GM18861 (cell line): Measurements from ENCODE around the gene C1orf159.
"Not testable (repeated sequence)": the region's sequence is repeated elsewhere in the genome, so short reads cannot be mapped to it uniquely, and the experiment has no call there.

Experiments
- ATAC-seq: cut with Tn5 transposase; IDR thresholded peaks from one replicate; pipeline ENCODE4 v1.9.1; 2021; ENCODE audit not compliant: unreplicated experiment

The C1orf159 gene

DNA sequence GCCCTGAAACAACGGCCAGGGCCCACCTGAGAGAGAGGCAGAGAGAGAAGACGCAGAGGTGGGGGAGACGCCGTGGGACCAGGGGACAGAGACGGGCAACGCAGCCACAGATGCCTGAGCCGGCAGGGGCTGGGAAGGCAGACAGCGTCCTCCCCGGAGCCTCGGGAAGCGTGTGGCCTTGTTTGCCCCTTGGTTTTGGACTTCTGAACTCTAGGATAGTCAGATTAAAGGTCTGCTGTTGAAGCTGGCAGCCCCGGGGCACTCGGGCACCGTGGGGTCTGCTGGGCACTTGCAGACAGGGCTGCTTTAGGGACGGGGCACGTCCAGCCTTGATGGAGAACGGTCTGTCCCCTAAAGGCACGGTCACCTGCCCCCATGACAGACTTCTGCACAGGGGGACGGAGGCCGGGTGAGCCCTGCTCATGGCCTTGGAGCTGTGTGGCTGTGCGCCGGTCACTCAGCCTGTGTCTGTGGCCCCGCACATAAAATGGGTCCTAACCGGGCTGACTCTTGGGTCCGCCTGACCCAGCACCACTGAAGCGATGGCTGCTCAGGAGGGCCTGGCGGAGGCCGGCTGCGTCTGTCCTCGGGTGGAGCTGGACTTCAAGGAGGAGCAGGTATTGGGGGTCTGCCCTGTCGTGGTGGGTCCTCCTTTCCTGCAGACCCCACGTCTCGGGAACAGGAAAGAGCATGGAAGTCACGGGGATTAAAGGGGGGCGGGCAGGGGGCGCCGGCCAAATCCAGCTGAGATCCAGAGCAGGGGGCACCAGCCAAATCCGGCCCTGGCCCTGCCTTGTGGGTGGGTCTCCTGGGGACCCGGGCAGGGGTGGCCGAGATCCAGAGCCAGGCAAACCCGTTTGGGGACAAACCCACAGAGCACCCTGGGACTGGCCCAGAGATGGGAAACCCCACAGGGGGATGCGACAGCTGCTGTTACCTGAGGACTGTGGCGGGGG, 32.2 kb downstream of the C1orf159 start:
- no peak for ATAC-seq

DNA sequence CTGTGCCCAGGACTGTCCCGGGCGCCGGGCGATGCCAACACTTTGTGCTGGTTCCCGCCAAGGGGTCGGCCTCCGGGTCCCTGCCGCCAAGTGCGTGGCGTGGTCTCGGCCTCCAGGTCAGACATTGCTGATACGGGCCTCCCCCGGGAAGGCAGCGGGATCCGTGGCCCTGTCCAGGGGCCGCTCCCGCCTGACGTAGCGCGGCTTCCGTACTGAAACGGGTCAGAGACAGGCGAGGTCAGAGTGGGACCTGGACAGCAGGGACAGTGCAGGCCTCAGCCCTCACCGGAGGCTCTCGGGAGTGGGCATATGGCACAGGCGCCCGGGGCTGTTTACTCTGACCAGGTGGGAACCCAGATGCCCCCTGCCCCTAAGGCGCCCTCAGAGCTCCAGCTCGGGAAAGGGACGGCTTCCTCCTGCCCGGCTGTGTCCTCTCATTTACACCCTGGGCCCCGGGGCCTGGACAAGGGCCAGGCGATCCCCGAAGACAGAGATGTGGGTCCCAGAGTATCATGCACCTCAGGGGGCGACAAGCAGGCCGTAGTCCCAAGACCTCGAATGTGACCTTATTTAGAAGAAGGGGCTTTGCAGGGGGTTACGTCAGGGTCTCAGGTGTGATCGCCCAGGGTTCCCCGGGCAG, 33.0 kb downstream of the C1orf159 start:
- ATAC-seq = no peak

DNA sequence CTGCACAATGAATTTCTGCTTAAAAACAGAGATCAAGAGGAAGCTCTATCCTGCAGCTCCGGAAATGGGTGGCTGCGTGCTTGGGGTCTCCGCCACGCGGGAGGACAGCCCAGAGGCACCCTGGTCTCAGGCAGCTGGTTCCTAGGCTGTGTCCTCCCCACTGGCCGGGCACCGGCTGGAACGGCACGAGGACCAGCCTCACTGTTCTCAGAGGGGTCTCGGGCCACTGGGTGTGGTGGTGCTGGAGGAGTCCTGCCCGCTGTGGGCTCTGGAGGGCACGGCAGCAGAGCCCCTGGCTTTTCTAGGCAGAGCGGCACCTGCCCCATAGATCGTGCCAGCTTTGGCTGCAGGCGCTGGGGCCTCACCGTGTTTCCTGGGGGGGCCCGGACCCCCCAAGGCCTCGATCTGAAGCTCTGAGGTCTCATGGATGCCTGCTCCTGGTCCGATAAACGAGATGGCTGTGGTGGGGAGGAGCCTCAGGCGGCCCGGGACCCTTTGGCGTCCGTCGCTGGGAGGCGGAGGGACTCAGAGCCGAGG, 33.6 kb downstream of the C1orf159 start:
- ATAC-seq = no peak

DNA sequence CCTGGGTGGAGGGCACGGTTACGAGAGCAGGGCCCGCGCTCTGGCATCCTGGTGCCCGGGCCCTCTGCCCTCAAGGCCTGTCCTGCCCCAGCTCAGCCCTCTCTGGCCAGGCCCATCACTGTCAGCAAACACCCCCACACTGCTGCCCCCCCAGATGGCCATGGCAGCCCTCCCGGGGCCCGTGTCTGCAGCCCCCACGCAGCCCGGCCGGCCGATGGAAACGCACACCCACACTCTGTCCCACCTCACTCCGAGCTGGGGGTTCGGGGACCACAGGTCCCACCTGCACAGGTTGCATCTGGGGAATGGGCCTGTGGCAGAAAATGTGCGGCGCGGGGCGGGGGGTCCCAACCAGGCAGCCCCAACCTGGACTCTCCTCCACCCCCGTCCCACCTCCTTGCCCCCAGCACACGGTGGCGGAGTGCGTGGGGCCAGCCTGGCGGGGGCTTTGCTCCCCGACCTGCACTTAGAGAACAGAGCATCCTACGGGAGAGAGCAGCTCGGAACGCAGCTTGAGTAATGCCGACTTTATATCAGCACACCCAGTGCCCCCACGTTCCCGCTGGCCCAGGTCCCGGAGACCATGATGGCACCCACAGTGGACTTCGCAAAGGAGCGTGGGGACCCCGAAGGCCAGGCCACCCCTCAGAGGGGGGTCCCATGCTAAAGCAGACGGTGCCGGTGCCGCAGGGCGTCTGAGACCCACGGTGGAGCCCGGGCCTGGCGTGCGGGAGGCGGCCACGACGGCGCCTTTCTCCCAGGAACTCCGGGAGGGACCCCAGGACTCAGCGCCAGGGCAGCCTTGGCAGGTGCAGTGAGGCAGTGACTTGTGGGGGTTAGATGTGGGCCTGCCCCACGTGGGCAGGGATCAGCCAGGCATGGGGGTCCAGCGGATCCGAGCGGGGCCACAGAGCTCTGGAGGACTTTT, 34.3 kb downstream of the C1orf159 start:
- no peak for ATAC-seq

DNA sequence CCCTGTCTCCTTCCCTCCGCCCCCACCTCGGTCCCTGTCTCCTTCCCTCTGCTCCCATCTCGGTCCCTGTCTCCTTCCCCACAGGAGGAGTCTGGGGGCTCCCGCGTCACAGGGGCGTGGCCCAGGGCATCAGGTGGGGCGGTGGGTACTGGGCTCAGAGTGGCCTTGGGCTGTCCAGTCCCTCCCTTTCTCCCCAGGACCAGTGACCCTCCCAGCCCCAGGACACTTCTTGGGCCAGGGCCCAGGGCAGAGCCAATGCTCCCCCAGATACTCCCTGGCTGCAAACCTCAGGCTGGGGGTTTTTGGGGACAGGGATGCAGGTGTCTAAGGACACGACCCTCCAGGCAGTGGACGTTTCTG, 35.0 kb downstream of the C1orf159 start:
- no peak for ATAC-seq

DNA sequence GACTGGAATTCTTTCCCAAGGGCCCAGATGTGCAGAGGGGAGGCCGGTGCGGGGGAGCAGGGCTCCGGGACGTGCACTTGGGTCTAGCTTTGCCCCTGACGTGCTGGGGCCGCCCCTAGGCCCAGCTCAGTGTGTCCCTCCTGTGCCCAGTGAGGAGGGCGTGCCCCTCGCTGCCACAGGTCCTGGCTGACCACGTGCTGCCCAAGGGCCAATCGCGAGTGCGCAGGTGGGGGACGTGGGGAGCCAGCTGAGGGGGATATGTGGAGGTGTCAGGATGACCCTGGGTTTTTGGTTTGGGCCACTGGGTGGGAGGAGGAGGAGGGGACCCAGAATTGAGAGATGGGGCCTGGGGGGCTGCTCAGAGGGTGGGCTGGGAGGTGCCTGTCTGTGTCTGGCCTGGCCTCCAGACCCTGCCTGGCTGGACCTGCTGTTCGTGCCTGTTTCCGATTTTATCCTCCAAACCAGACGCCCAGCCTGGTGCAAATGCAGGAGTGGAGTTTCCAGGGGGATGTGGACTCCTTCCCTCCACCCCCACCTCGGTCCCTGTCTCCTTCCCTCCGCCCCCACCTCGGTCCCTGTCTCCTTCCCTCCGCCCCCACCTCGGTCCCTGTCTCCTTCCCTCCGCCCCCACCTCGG, 35.6 kb downstream of the C1orf159 start:
- no peak for ATAC-seq

DNA sequence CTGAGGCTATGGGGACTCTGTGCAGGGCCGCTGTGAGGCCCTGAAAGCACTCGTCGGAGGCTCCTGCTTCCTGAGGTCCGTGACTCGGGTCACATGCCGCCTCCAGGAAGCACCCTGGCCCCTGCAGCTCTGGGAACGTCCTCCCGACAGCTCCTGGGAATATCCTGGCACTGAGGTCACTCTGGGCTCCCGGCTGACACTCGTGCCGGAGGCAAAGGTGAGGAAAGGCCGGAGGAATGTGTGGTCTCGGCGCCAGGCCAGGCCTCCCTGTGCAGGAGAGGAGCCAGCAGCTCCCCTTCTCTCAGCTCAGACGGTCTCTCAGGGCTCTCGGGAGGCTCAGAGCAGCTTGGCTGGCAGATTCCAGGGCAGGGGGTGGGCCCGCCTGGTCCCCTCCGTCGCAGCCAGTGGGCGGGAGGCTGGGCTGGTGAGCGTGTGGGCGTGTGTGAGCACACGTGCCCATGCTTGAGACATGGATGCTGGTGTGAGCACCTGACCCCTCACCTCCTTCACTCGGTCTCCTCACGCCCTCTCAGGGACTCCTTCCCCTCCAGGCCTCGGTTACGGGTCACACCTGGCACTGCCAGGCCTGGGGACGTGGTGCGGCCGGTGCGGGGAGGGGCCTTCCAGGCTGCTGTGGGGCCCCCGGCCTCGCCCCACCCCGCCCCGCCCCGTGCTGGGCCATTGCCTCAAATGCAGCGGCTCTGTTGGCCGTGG, 36.3 kb downstream of the C1orf159 start:
- ATAC-seq = no peak

DNA sequence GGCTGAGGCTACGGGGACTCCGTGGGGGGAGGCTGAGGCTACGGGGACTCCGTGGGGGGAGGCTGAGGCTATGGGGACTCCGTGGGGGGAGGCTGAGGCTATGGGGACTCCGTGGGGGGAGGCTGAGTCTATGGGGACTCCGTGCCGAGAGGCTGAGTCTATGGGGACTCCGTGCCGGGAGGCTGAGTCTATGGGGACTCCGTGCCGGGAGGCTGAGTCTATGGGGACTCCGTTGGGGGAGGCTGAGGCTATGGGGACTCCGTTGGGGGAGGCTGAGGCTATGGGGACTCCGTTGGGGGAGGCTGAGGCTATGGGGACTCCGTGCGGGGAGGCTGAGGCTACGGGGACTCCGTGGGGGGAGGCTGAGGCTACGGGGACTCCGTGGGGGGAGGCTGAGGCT, 38.5 kb downstream of the C1orf159 start:
- ATAC-seq = not testable (repeated sequence)

DNA sequence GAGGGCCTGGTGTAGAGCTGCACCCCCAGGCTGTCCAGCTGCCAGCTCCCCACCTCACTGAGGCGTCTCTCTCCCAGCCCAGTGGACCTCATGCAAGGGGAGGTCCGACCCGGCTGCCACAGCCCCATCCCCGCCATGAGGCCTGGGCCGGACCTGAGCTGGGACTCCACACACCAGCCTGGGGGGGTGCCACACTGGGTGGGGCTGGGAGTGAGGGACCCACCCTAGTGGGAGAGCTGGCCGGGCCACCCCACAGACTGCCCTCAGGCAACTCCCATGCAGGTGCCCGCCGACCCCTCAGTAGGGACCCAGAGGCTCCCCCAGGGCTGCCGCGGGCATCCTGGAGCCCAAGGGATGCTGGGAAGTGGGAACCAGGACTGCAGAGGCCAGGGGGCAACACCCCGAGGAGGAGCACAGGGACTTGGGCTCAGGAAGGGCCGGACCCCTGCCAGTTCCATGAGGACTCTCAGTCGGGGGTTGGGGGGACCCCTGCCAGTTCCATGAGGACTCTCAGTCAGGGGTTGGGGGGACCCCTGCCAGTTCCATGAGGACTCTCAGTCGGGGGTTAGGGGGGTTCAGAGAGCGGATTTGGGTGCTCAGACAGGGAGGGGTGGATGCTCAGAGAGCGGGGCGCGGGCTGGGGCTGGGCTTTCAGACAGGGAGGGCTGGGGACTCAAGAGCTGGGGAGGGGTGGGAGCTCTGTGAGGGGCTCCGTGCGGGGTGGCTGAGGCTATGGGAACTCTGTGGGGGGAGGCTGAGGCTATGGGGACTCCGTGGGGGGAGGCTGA, 40.5 kb downstream of the C1orf159 start:
- no peak for ATAC-seq

DNA sequence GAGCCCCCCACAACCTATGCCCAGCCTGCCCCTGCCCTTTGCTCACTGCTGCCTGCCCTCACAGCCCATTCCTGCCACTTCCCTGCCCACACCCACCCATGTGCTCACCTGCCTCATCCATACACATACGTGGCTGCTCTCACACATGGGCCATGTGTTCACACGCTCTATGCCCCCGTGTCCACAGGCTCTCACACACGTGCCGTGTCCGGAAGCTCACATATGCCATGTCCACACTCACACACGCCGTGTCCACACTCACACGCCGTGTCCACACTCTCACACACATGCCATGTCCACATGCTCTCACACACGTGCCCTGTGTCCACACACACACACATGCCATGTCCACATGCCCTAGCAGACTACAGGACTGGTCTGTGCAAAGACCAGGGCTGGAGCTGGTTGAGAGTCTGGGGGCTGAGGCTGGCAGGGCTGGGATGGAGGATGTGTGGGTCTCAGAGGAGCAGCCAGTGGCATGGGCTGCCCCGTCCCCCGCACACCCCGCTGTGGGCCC, 41.2 kb downstream of the C1orf159 start:
- no peak for ATAC-seq

DNA sequence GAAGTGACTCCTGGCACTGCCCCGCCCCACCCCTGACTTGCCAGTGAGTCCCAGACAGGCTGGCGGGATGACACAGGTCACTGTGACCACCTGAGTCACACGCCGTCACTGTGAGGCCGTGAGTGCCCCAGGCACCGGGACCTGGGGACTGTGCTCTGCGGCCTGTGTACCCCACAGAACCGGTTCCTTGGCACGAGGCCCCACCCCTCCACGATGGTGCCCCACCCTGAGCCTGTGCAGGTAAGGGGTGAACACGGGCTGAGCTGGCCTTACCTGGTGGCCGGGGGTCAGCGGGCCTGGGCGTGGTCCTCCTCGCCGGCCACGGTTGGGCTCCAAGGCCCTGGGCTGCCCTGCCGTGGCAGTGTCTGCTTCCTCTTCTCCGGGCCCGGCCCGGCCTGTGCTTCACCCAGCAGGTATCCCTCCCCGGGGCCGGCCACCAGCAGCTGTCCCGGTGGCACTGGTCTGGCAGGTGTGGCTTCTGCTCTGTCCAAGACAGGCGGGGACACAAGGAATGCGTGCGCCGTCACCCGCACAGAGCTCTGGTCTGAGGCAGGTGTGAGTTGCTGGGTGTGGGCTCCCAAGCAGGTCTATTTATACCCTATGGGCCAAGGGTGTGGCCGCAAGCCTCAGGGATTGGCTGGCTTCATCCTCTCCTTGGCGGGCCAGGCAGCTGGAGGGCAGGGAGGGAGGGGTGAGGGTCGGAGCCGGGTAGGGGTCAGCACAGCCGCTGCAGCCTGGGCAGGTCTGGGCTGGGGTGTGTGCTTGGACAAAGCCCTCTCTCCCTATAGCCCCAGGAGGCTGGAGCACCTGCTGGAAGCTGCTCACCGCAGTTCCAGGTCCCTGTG, 41.9 kb downstream of the C1orf159 start, which contains the start of gene RNF223:
Gene RNF223, minus strand, starts transcription at position 564 of the 845 bp plus-strand sequence. CDS start 1,740 bp downstream, outside the sequence.
- no peak for ATAC-seq

DNA sequence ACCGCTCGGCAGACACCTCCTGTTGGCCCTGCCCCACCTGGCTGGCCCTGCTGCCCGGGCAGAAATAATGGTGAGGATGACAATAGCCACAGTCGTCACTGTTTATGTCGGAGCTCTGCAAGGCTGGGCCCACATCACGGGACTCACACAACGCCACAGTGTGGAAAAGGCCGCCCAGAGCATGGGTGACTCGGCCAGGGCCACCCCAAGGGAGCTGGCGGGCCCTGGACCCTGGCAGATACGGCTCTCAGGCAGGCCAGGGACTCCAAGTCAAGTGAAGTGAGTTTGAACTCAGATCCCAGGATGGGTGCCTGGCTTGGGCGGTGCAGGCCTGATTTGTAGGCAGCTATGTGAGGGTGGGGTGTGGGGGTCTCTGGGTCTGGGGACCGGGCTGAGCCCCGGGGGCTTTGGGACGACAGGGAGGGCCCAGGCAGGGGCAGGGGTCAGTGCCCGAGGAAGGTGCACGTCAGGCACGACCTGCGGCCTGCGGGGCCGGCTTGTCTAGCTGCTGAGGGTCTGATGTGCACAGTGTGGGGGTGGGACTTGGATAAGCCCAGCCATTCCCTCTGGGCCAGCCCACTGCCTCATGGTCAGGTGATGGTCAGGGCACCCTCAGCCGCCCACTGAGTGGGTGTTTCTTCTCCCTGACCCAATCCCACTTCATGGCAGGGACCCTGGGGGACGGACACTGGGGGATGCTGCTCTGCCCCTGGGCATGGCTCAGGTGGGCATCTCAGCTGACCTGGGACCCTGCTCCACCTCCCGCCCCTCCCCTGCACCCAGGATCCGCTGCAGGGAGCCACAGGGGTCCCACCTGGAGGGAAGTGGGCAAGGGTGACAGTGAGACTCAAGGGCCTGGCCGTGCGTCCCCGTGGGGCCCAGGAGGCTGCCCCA, 42.8 kb downstream of the C1orf159 start:
- ATAC-seq = no peak

DNA sequence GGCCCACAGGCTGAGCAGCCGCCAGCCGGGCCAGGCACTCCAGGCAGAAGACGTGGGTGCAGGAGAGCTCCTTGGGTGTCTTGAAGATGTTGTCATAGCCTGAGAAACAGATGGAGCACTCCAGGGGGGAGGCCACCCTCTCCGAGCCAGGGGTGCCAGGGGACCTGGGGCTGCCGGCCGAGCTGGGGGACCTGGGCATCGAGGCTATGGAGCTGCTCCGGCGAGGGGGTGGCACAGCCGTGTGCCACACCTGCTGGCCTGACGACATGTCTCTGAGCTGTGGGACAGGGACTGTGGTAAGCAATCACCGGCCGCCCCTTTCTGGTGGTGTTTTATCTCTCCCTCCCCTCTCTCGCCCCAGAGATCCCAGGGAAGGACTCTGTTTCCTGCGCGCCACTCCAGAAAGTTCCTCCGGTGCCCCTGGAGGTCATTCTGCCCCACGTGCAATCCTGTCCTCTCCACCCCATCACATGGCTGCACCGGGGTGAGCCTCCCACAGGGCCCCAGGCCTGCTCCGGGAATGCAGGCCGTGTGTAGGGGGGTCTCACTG, 43.5 kb downstream of the C1orf159 start:
- no peak for ATAC-seq

DNA sequence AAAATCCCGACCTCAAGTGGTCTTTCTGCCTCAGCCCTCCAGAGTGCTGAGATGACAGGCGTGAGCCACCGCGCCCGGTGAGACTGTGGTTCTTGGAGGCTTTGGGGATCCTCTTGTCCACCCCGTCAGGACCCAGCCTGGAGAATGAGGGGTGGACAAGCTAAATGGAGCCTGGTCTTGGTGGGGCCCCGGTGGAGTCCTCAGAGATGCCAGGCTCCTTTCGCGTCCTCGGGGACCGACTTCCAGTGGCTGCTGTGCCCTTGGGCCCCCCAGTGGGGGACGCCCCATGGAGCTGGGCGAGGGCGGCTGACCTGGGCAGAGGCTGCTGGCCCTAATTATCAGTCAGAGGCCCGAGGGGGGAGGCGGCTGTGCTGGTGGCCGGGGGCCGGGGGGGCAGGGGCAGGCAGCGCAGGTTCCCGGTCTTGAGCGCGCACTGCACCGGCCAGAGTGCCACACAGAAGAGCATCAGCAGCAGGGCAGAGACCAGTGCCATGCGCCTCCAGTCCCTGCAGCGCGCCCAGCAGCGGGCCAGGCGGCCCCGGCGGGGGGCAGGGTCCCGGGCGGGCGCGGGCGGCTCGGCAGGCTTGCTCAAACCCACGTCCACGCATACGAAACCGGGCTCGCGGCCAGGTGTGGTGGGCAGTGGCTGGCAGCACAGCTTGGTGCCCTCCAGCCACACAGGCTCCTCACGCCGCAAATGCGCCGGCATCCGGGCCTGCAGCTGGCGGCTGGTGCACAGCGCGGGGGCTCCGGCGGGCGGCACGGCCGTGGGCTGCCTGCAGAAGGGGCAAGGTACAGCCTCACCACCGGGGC, 44.2 kb downstream of the C1orf159 start:
- no peak for ATAC-seq
